ENCODE measurements around the gene NECAB2. TPM values are rescaled to one million over a fixed set of nuclear protein-coding genes. Genes with fewer than 3 reads are reported as not detected.

NECAB2 gene
- total RNA-seq, 6 donors from 2014 or later = 0.40 to 1.2 (median 0.44) TPM; not detected in 3

- DNase-seq (peak in 1 of 2 donors; percentile 47), ATAC-seq (ENCODE audit: low FRiP score in 2 of 2) (no peak)
- Histone ChIP-seq H3K4me1 (peaks cover 6 to 10% (median 8%) of the 10 kb centered on the region in 4 donors), H3K27me3 (no peaks in the 10 kb centered on the region), H3K4me3 (no peak overlapping the region), H3K36me3 (peaks cover 0 to 3% (median 0%) of the 10 kb centered on the region in 4 donors), H3K27ac (no peak overlapping the region), H3K9me3 (no peaks in the 10 kb centered on the region)
- TF ChIP-seq, protein P1, sequence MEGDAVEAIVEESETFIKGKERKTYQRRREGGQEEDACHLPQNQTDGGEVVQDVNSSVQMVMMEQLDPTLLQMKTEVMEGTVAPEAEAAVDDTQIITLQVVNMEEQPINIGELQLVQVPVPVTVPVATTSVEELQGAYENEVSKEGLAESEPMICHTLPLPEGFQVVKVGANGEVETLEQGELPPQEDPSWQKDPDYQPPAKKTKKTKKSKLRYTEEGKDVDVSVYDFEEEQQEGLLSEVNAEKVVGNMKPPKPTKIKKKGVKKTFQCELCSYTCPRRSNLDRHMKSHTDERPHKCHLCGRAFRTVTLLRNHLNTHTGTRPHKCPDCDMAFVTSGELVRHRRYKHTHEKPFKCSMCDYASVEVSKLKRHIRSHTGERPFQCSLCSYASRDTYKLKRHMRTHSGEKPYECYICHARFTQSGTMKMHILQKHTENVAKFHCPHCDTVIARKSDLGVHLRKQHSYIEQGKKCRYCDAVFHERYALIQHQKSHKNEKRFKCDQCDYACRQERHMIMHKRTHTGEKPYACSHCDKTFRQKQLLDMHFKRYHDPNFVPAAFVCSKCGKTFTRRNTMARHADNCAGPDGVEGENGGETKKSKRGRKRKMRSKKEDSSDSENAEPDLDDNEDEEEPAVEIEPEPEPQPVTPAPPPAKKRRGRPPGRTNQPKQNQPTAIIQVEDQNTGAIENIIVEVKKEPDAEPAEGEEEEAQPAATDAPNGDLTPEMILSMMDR (IDR thresholded peaks at IDR 0.05) = no peak
- TF ChIP-seq EP300 (IDR thresholded peaks at IDR 0.05) = no peak
- 76 to 88% methylated on average over 9 to 17 of the region's 17 CpGs for WGBS, 2 donors
Measured at GRCh38 chr16:83929811-83930555, 38.1 kb upstream of the NECAB2 start.

DNA sequence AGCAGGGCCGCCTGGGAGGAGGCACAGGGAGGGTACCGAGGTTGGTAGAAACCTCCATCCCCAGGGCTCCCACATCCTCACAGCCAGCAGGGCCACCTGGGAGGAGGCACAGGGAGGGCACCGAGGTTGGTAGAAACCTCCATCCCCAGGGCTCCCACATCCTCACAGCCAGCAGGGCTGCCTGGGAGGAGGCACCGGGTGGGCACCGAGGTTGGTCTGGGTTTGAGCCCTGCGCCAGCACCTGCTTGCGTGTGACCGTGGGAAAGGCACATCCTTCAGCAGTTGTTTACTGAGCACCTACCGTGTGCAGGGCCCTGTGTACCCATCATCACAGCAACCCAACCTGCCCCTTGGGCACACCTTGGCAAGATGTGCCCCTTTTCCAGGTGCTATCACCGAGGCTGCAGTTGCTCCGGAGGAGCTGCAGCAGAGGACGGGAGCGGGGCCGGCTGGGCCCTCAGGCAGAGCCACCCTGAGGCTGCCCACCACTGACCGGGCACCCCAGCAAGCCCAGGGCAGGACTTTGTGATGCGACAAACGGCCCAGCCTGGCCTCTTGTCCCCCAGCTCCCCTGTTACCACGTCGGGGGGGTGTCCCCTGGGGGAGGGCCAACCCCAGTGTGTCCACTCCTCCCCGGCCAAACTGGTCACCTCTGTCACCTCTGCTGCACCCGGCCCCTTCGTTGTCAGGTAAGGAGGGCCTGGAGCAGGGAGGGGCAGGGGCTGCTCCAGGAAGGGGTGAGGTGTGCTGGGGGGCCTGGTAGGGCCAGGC lies 37.1 kb upstream of the NECAB2 start:
- WGBS, 2 donors = 89 to 93% methylated on average over 13 to 22 of the region's 22 CpGs
- Histone ChIP-seq H3K27me3 (no peaks in the 10 kb centered on the region), H3K36me3 (peaks cover 0 to 2% (median 0%) of the 10 kb centered on the region in 4 donors), H3K4me3 (no peak overlapping the region), H3K27ac (no peak overlapping the region), H3K9me3 (no peaks in the 10 kb centered on the region), H3K4me1 (peaks cover 6 to 10% (median 8%) of the 10 kb centered on the region in 4 donors)
- TF ChIP-seq POLR2AphosphoS5 (IDR thresholded peaks at IDR 0.05) (no peak), POLR2A (IDR thresholded peaks at IDR 0.05) (no peak), EP300 (IDR thresholded peaks at IDR 0.05) (no peak)
- TF ChIP-seq, protein P1 (IDR thresholded peaks at IDR 0.05) = no peak
- DNase-seq = no peak
- no peak for ATAC-seq (ENCODE audit: low FRiP score in 2 of 2)

DNA sequence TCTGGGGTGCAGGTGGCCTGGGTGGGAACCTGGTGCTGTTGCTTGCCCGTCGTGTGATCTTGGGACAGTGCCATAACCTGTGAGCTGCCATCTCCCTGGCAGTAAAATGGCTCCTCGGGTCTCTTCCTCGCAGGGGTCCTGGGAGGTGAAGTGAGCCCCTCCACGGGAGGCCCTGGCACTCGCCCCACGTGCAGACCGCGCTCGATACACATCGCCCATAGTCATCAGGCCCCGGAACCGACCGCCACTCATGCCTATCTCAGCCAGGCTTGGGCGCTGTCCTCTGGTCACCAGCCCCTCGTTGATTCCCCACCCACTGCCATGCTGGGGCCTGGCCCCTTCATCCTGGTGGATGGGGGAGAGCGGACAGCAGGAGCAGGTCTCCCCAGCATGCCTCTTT lies 36.5 kb upstream of the NECAB2 start:
- H3K36me3 ChIP-seq = peaks cover 0 to 2% (median 0%) of the 10 kb centered on the region in 4 donors
- WGBS, 2 donors = 92 to 94% methylated on average over 13 to 16 of the region's 17 CpGs
- TF ChIP-seq EP300 (IDR thresholded peaks at IDR 0.05) = no peak
- no peaks in the 10 kb centered on the region for H3K9me3 ChIP-seq
- ATAC-seq (ENCODE audit: low FRiP score in 2 of 2) (no peak), DNase-seq (no peak)
- no peak overlapping the region for H3K4me3 ChIP-seq
- no peak overlapping the region for H3K27ac ChIP-seq
- peaks cover 3 to 7% (median 5%) of the 10 kb centered on the region in 4 donors for H3K4me1 ChIP-seq
- no peaks in the 10 kb centered on the region for H3K27me3 ChIP-seq

DNA sequence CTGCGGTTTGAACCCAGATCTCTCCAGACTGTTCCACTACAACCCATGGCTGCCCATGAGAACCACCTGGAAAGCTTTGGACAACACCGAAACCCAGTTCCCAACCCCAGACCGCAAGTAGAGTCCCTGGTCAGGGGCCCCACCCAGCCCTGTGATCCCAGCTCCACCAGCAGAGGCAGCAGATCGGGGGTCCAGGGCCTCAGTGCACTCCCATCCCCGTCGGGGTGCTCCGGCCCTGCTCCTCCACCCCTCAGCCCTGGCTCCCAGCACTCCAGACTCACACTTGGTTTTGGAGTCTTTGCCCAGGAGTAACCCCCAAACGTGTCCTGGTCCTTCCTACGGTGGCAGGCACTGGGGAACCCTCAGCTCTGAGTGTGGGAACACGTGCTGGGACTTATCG lies 35.7 kb upstream of the NECAB2 start:
- Histone ChIP-seq H3K4me1 (no peaks in the 10 kb centered on the region), H3K9me3 (no peaks in the 10 kb centered on the region), H3K27me3 (no peaks in the 10 kb centered on the region), H3K36me3 (peaks cover 0 to 2% (median 0%) of the 10 kb centered on the region in 4 donors), H3K27ac (no peak overlapping the region), H3K4me3 (no peak overlapping the region)
- DNase-seq = no peak
- TF ChIP-seq, protein P1 (IDR thresholded peaks at IDR 0.05) = no peak
- TF ChIP-seq POLR2A (IDR thresholded peaks at IDR 0.05) (no peak), POLR2AphosphoS5 (IDR thresholded peaks at IDR 0.05) (no peak), EP300 (IDR thresholded peaks at IDR 0.05) (no peak)
- WGBS, 2 donors = 88% methylated on average over 11 of the region's 11 CpGs; no CpG with 5 or more reads in 1 of the 2 donors
- ATAC-seq (ENCODE audit: low FRiP score in 2 of 2) = no peak

- Histone ChIP-seq H3K36me3 (peaks cover 0 to 2% (median 0%) of the 10 kb centered on the region in 4 donors), H3K9me3 (no peaks in the 10 kb centered on the region), H3K4me3 (no peak overlapping the region), H3K27me3 (no peaks in the 10 kb centered on the region), H3K4me1 (no peaks in the 10 kb centered on the region), H3K27ac (no peak overlapping the region)
- DNase-seq (no peak), ATAC-seq (ENCODE audit: low FRiP score in 2 of 2) (no peak)
- no peak for TF ChIP-seq EP300 (IDR thresholded peaks at IDR 0.05)
- TF ChIP-seq POLR2AphosphoS5 (IDR thresholded peaks at IDR 0.05) = no peak
- TF ChIP-seq, protein P1 (IDR thresholded peaks at IDR 0.05) = no peak
- no peak for TF ChIP-seq POLR2A (IDR thresholded peaks at IDR 0.05)
- WGBS, 2 donors = 88 to 91% methylated on average over 16 to 25 of the region's 25 CpGs
Measured at GRCh38 chr16:83932955-83933673, 34.9 kb upstream of the NECAB2 start.
